H1 (cell line): ENCODE results near the gene CEACAM7. TPM values are rescaled to one million over a fixed set of nuclear protein-coding genes. Genes with fewer than 3 reads are reported as not detected.

Experiments used
- CHD7 ChIP-seq: fragments of 300-600 bp; sonication (generic); IDR thresholded peaks from 2 replicates; pipeline ENCODE4 v1.7.1; 2012; ENCODE audit warnings: low read length, moderate library complexity, mild to moderate bottlenecking, inconsistent platforms; ENCODE audit not compliant: insufficient replicate concordance
- CTCF ChIP-seq, 3 experiments: IDR thresholded peaks; 1 replicate in 2 of 3; 2 replicates in 1 of 3; pipeline versions ENCODE4 v1.5.1 to v1.6.1; 2011; ENCODE audit warnings: low read length in 3 of 3, mild to moderate bottlenecking in 3 of 3, inconsistent platforms in 2 of 3, low read depth in 1 of 3, moderate library complexity in 1 of 3; ENCODE audit not compliant: insufficient read depth in 1 of 3; ENCODE audit errors: control extremely low read depth in 1 of 3
- RBBP5 ChIP-seq: IDR thresholded peaks from 2 replicates; pipeline ENCODE4 v1.7.1; 2012; ENCODE audit warnings: low read depth, mild to moderate bottlenecking, inconsistent platforms, low read length, moderate library complexity, borderline replicate concordance
- SP2 ChIP-seq: IDR thresholded peaks from 2 replicates; pipeline ENCODE4 v1.6.1; 2012; ENCODE audit warnings: mild to moderate bottlenecking, low read length, inconsistent platforms
- TAF7 ChIP-seq: optimal IDR thresholded peaks from 2 replicates; pipeline ENCODE3; 2011; ENCODE audit warnings: low read depth, mild to moderate bottlenecking, inconsistent platforms, low read length, moderate library complexity, borderline replicate concordance
- TEAD4 ChIP-seq: IDR thresholded peaks from 2 replicates; pipeline ENCODE4 v1.6.1; 2012; ENCODE audit warnings: low read depth, low read length, inconsistent platforms, mixed read lengths
- ZNF274 ChIP-seq: IDR thresholded peaks from 2 replicates; pipeline ENCODE4 v1.7.0; 2012; ENCODE audit warnings: low read length, borderline replicate concordance; ENCODE audit errors: extremely low read depth
- polyA plus RNA-seq, 7 experiments: library from polyadenylated mRNA; depleted of rRNA in 3 of 7; stranded (reverse) in 5 of 7; unstranded in 2 of 7; fragments of >200 nt in 5 of 7; fragments of 200-250 nt in 2 of 7; gene quantifications; 1 replicate in 5 of 7; 2 replicates in 1 of 7; 4 replicates in 1 of 7; pipeline versions ENCODE4 v1.2.1 to v1.2.3, GENCODE V29; 2011 to 2013; ENCODE audit warnings: missing spikeins in 2 of 7, mixed read lengths in 2 of 7
- total RNA-seq: library from RNA; stranded (reverse); fragmentation: NEBNext Ultra II Directional; extraction: Animal tissue kit (Norgen Biotek cat#: 25700); gene quantifications from 2 replicates; pipeline ENCODE4 v1.2.1, GENCODE V29; 2021

CEACAM7 gene
- total and polyA plus RNA-seq, 2 of the 8 experiments (the other 6 are each of a cell fraction or from before 2014, with no cell fraction given), result not detected

GRCh38 chr19:41689993-41690800, 2.1 kb upstream of the CEACAM7 start (continued):
- TF ChIP-seq CHD7 (no peak), ZNF274 (no peak), RBBP5 (no peak), TEAD4 (no peak), SP2 (no peak), TAF7 (no peak), CTCF (IDR thresholded peaks at IDR 0.05; ENCODE audit: control extremely low read depth in 1 of 3, insufficient read depth in 1 of 3, low read depth in 1 of 3, low read length in 3 of 3) (no peak)
